ENCODE data around the gene SNX25. TPM values are rescaled to one million over a fixed set of nuclear protein-coding genes. Genes with fewer than 3 reads are reported as not detected.

The SNX25 gene
- total and polyA plus RNA-seq, 2 donors (not counting 1 experiment from before 2014, with no cell fraction given): 12.0 to 77.6 TPM

- H2AFZ ChIP-seq (ENCODE audit: insufficient read depth, low read depth, low read length, poor library complexity, severe bottlenecking): no peak overlapping the region
- ChIA-PET CTCF (no interaction called here), POLR2A (no interaction called here)
- no peak overlapping the region for H3K27ac ChIP-seq (ENCODE audit: low read length in 2 of 2)
- H3K27me3 ChIP-seq (replicated peaks in 1 of 4; ENCODE audit: control extremely low read depth in 1 of 4, control insufficient read depth in 3 of 4, insufficient read depth in 4 of 4, low read length in 3 of 4): no peaks in the 10 kb centered on the region
- H3K4me1 Mint-ChIP-seq: peaks cover 8% of the 10 kb centered on the region
- H3K4me1 ChIP-seq (ENCODE audit: control insufficient read depth in 2 of 2, insufficient read depth in 2 of 2, low read length in 2 of 2): no peaks in the 10 kb centered on the region
- no peak overlapping the region for H3K9ac ChIP-seq (ENCODE audit: low read length)
- no peaks in the 10 kb centered on the region for H3K9me3 ChIP-seq (ENCODE audit: control extremely low read depth in 1 of 3, control insufficient read depth in 2 of 3, insufficient read depth in 1 of 3, low read length in 2 of 3)
- H3K79me2 ChIP-seq (ENCODE audit: control insufficient read depth, insufficient read depth, low read length): no peaks in the 10 kb centered on the region
- intact Hi-C loops (cut with micrococcal nuclease): loop anchor here (5.0 kb wide), 1 partner anchor 36 kb away; no protein-coding TSS in a partner anchor
- H3K4me3 Mint-ChIP-seq: no peak overlapping the region
- 100% methylated on average over 2 of the region's 7 CpGs for WGBS (ENCODE audit: insufficient coverage)
- no peaks in the 10 kb centered on the region for H3K9me3 Mint-ChIP-seq (ENCODE audit: insufficient read depth)
- H3K4me3 ChIP-seq (ENCODE audit: control extremely low read depth in 1 of 5, extremely low read depth in 1 of 5, insufficient read depth in 1 of 5, low read depth in 2 of 5, low read length in 4 of 5): no peak overlapping the region
- no peaks in the 10 kb centered on the region for H3K27me3 Mint-ChIP-seq
- H3K36me3 ChIP-seq (replicated peaks in 1 of 2; ENCODE audit: control extremely low read depth in 1 of 2, control insufficient read depth in 1 of 2, extremely low read depth in 1 of 2, insufficient read depth in 2 of 2, low read length in 1 of 2): peaks cover 0 to 53% of the 10 kb centered on the region in 2 experiments
- H3K27ac Mint-ChIP-seq: no peak overlapping the region
- H4K20me1 ChIP-seq (ENCODE audit: control insufficient read depth, insufficient read depth, low read length, poor library complexity, severe bottlenecking): no peaks in the 10 kb centered on the region
- no peak for ATAC-seq (ENCODE audit: low read depth)
- no peak for DNase-seq
- TF ChIP-seq EZH2 (IDR thresholded peaks at IDR 0.05; ENCODE audit: borderline replicate concordance, insufficient read depth, low read depth, low read length, poor library complexity, severe bottlenecking): no peak
- TF ChIP-seq CTCF (IDR thresholded peaks at IDR 0.05): no peak
- no peak overlapping the region for H3K4me2 ChIP-seq (replicated peaks; ENCODE audit: low read depth, low read length, poor library complexity, severe bottlenecking)
Measured at GRCh38 chr4:185357733-185358440, 148.5 kb downstream of the SNX25 start.

GRCh38 chr4:185358514-185358913 is 149.1 kb downstream of the SNX25 start:
- H3K9me3 ChIP-seq (ENCODE audit: control extremely low read depth in 1 of 3, control insufficient read depth in 2 of 3, insufficient read depth in 1 of 3, low read length in 2 of 3): no peaks in the 10 kb centered on the region
- no peak overlapping the region for H3K9ac ChIP-seq (ENCODE audit: low read length)
- no peak overlapping the region for H3K4me2 ChIP-seq (replicated peaks; ENCODE audit: low read depth, low read length, poor library complexity, severe bottlenecking)
- intact Hi-C loops (cut with micrococcal nuclease): loop anchor here (5.0 kb wide), 1 partner anchor 36 kb away; no protein-coding TSS in a partner anchor
- ChIA-PET POLR2A (no interaction called here), CTCF (no interaction called here)
- H3K4me3 Mint-ChIP-seq: no peak overlapping the region
- H3K4me1 Mint-ChIP-seq: peaks cover 8% of the 10 kb centered on the region
- WGBS (ENCODE audit: insufficient coverage): 38% methylated on average over 2 of the region's 4 CpGs
- H3K27ac Mint-ChIP-seq: no peak overlapping the region
- no peaks in the 10 kb centered on the region for H4K20me1 ChIP-seq (ENCODE audit: control insufficient read depth, insufficient read depth, low read length, poor library complexity, severe bottlenecking)
- ATAC-seq (ENCODE audit: low read depth): no peak
- no peak for TF ChIP-seq EZH2 (IDR thresholded peaks at IDR 0.05; ENCODE audit: borderline replicate concordance, insufficient read depth, low read depth, low read length, poor library complexity, severe bottlenecking)
- no peak for TF ChIP-seq CTCF (IDR thresholded peaks at IDR 0.05)
- peak; percentile 21 for DNase-seq
- H2AFZ ChIP-seq (ENCODE audit: insufficient read depth, low read depth, low read length, poor library complexity, severe bottlenecking): no peak overlapping the region
- H3K27me3 Mint-ChIP-seq: no peaks in the 10 kb centered on the region
- no peaks in the 10 kb centered on the region for H3K79me2 ChIP-seq (ENCODE audit: control insufficient read depth, insufficient read depth, low read length)
- no peak overlapping the region for H3K4me3 ChIP-seq (ENCODE audit: control extremely low read depth in 1 of 5, extremely low read depth in 1 of 5, insufficient read depth in 1 of 5, low read depth in 2 of 5, low read length in 4 of 5)
- no peak overlapping the region for H3K27ac ChIP-seq (ENCODE audit: low read length in 2 of 2)
- no peaks in the 10 kb centered on the region for H3K4me1 ChIP-seq (ENCODE audit: control insufficient read depth in 2 of 2, insufficient read depth in 2 of 2, low read length in 2 of 2)
- H3K36me3 ChIP-seq (replicated peaks in 1 of 2; ENCODE audit: control extremely low read depth in 1 of 2, control insufficient read depth in 1 of 2, extremely low read depth in 1 of 2, insufficient read depth in 2 of 2, low read length in 1 of 2): peaks cover 3 to 48% of the 10 kb centered on the region in 2 experiments
- no peaks in the 10 kb centered on the region for H3K27me3 ChIP-seq (replicated peaks in 1 of 4; ENCODE audit: control extremely low read depth in 1 of 4, control insufficient read depth in 3 of 4, insufficient read depth in 4 of 4, low read length in 3 of 4)
- H3K9me3 Mint-ChIP-seq (ENCODE audit: insufficient read depth): no peaks in the 10 kb centered on the region

Data from B cell (primary cell).